T47D (cell line): ENCODE measurements around the gene ACSF3.
A peak's percentile ranks its signal among the peaks of the same experiment; 100 is the strongest.

Experiments used
- DNase-seq, 2 experiments: peaks; one replicate each; pipeline versions ENCODE4 v3.0.0 to v3.0.0-alpha.2; 2011 to 2012; ENCODE audit warnings: low read depth in 1 of 2, low spot score in 1 of 2
- JUND ChIP-seq: IDR thresholded peaks from 2 replicates; pipeline ENCODE4 v1.6.1; 2012; ENCODE audit warnings: low read depth
- in situ Hi-C: cut with HindIII; loops from 2 replicates; pipeline ENCODE4 v1.10.0; 2016; ENCODE audit warnings: low sequenced_read_pairs, low pct_unique_long_range_greater_than_20kb

Gene ACSF3

DNA sequence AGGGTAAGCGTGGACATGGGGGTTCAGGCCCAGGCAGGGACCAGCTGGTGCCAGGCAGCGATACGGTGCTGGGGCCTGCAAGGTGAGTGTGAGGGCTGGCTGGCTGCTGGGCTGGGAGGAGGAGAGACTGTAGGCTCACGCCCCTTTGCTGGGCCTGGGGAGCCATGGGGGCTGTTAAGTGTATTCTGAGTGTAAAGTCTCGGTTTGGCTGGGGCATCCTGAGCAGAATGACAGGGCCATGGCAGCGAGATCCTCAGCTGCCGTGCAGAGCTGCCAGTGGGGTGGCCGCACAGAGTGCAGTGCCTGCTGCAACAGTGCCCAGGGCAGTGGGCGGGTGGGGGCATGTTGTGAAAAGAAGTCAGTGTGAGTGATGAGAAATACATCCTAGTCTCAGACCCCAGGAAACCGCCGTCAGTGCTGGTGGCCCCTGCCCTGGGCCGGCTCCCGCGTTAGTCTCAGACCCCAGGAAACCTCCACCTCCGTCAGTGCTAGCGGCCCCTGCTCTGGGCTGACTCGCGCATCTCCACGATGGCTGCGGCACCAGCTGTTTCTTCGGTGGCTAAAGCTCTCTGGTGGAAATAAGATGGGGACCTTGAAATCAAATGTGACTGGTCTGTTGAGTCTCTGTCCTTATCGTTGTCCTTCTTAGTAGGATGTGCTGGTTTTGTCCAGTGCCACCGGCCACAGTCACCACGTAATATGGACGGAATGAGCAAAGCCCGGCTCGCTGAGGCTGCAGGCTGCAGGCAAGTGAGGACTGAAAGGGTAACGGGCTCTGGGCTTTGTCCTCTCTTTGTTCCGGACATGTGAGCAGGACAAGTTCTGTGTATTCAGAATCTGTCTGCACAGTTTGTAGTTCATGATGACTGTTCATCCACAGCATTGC lies 22.9 kb downstream of the ACSF3 start:
- TF ChIP-seq JUND, result no peak
- DNase-seq, result no peak
- in situ Hi-C loops, result no loop called here

DNA sequence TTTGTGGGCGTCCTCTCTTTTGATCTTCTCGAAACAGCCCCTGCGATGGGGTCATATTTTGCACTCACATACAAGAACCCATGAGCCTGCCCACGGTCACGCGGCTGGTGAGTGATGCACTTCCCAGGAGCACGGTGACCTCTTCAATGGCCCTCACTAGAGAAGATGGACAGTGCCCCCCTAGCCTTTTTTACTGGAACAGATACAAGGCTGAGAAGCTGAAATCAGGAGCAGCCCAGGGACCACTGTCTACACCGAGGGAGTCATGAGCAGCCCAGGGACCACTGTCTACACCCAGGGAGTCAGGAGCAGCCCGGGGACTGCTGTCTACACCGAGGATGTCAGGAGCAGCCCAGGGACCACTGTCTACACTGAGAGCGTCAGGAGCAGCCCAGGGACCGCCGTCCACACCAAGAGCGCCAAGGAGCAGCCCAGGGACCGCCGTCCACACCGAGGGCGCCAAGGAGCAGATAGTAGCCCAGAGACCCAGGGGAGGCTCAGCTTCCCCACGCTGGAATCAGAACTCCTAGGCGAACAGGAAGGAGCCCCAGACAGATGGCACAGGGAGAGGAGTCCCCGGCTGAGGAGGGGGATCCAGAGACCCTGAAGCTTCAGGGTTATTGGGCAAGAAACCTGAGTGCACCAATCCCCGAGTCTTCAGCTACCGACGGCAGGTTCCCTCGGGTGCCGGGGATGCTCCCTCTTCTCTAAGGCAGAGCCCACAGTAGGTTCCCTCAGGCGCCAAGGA lies 23.7 kb downstream of the ACSF3 start:
- no peak for DNase-seq
- no peak for TF ChIP-seq JUND
- in situ Hi-C loops, result no loop called here

DNA sequence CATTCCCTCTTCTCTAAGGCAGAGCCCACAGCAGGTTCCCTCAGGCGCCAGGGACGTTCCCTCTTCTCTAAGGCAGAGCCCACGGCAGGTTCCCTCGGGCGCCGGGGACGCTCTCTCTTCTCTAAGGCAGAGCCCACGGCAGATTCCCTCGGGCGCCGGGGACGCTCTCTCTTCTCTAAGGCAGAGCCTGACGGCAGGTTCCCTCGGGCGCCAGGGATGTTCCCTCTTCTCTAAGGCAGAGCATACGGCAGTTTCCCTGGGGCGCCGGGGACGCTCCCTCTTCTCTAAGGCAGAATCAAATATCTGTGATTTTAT lies 24.3 kb downstream of the ACSF3 start:
- in situ Hi-C loops, result no loop called here
- no peak for TF ChIP-seq JUND
- no peak for DNase-seq

DNA sequence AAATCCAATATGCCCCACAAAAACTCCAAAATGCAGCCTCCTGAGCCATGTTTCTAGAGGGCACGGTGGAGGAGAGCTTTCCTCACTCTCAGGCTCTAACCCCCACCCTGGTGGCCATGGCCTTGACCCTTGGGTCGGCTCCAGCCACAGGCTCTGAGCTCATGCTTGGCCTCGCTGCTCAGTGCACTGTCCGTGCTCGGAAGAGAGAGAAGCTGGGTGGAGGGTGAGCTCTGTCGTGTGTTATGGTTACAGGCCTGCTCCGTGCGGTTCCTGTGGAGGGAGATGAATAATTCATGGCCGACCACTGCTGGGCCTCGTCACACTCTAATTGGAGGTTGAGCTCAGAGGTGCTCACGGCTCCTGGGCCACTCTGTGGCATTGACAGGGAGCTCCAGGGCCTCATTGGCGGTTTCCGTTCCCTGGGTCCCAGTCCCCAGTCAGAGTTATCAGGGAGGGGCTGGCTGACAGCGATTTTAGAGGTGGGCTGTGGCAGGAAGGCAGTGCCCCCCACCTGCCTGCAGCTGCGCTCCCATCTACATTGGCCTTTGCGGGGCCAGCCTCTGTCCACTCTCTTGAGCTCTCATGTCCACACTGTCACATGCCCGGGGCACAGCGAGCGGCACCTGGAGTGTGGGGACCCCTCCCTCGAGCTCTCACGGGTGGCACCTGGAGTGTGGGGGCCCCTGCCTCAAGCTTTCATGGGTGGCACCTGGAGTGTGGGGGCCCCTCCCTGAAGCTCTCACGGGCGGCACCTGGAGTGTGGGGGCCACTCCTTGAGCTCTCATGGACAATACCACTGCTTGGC lies 24.9 kb downstream of the ACSF3 start:
- no peak for DNase-seq
- in situ Hi-C loops, result no loop called here
- no peak for TF ChIP-seq JUND

DNA sequence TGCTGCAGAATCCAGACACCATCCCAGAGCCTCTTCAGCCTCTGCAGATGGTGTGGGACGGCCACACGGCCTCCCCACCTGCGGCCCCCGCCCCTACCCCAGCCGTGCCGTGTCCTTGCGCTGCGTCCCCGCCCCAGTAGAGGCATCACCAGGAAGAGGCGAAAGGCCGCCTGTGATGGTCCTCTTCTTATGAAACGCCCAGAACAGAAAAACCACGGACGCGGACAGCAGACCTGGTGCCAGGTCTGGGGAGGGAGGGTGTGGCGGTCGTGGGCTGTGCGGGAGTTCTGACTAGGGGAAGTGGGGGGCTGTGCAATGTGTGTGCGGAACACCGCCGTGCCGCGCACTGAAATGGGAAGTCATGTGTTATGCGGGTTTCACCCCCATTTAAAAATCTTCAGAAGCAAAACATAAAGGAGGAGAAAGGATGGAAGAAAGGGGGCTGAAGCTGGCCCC lies 25.5 kb downstream of the ACSF3 start:
- in situ Hi-C loops, result no loop called here
- DNase-seq, result no peak

DNA sequence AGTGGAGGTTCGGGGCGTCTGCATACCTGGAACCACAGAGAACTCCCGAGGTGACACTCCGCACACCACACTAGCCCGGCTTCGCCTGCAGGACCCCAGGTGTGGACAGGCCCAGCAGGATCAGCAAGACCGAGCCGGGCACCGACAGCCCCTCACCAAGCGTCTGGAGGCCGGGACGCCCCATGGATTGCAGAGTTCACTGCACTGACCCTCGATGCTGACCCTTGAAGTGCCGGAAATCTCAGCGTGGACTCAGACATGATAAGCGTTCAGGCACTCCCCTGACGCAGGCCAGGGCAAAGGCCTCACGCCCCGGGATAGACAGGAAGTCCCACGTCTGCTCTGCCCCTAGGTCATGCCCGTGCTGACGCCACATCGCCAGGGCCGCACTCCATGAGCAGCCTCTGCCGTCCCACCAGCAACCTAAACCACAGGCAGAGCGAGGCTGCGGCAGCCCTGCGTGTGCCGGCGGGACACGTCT lies 26.0 kb downstream of the ACSF3 start:
- in situ Hi-C loops, result no loop called here
- DNase-seq, result no peak
- TF ChIP-seq JUND, result no peak

More for the DNA sequence above, 25.5 kb downstream of the ACSF3 start:
- TF ChIP-seq JUND, result no peak

DNA sequence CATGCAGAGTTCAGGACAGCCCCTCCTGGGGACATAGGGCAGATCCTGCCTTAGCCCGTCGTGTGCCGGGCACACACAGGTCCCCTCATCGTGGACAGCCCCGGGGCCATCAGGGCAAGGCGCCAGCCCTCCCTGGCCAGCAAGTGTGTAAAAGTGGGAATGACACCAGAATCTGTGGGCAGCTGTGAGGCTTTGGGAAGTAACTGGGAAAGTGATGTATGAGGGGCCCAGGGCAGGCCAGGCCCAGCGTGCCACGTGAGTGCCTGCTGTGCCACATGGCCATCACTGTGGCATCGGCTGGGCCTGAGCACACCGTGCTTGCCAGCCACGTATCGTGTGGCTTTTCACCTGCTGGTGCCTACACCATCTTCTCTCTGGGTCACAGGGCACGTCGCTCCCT lies 26.6 kb downstream of the ACSF3 start:
- TF ChIP-seq JUND, result no peak
- no peak for DNase-seq
- in situ Hi-C loops, result no loop called here

DNA sequence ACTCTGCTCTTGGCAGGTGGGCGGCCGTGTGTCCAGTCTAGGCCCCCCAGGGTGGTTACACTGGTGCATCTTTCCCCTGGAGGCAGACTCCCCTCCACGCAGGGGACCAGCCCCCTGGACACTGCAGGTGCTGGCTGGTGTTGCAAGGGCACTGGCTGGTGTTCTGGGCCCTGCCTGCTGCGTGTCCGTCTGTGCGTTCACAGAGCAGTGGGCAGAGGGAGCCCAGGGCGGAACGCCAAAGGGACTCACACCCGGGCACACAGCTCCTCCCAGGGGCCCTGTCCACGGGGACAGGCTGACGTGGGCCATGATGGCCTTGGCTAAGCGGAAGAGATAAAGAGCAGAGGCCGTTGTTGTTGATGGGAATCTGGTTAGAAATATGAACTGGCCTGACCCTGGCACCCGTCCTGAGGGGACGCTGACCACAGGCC lies 27.3 kb downstream of the ACSF3 start:
- in situ Hi-C loops, result no loop called here
- DNase-seq, result no peak
- no peak for TF ChIP-seq JUND

DNA sequence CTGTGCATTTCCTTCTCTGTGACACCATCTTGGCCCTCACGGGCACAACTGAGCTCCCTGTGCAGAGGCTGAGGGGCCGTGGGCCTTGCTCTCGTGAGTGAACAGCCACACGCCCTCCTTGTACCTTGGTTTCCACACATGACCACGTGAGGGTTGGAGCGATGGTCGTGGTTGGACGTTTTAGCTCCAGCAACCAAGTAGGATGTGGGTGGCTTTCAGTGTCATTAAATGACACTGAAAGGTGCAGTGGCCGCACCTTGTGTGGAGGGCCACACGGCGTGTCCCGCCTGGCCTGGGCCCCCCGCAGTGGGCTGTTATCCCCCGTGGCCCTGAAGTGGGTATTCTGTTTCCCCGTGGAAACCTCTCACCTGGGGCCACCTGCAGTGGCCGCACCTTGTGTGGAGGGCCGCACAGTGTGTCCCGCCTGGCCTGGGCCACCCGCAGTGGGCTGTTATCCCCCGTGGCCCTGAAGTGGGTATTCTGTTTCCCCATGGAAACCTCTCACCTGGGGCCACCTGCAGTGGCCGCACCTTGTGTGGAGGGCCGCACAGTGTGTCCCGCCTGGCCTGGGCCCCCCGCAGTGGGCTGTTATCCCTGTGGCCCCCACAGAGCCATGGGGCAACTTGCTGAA lies 28.2 kb downstream of the ACSF3 start:
- in situ Hi-C loops, result no loop called here
- DNase-seq, result no peak
- TF ChIP-seq JUND, result no peak

DNA sequence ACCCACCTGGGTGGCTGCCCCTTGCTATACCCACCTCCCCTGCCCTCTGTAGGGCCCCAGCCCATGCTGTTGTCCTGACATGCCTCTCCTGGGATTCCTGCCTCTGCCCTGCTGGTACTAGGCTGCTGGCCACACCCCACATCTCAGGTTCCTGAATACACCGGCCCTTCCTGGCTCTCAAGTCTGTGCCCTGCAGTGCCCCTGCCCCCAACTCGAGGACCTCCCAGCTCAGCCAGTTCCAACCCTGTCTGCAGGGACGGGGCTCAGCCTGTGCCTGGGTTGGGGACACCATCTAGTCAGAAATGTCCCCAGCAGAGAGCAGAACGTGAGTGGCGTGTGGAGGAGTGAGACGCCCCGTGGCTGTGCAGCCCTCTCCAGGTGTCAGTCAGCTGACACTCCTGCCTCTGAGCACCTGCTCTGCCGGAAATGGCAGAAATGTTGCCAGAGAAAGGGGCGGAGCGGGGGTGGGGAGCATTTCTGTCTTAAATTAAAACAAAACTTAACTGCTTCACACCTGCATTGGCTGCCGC lies 28.7 kb downstream of the ACSF3 start:
- no peak for TF ChIP-seq JUND
- DNase-seq, result peak; percentile 93 to 99
- in situ Hi-C loops, result no loop called here

DNA sequence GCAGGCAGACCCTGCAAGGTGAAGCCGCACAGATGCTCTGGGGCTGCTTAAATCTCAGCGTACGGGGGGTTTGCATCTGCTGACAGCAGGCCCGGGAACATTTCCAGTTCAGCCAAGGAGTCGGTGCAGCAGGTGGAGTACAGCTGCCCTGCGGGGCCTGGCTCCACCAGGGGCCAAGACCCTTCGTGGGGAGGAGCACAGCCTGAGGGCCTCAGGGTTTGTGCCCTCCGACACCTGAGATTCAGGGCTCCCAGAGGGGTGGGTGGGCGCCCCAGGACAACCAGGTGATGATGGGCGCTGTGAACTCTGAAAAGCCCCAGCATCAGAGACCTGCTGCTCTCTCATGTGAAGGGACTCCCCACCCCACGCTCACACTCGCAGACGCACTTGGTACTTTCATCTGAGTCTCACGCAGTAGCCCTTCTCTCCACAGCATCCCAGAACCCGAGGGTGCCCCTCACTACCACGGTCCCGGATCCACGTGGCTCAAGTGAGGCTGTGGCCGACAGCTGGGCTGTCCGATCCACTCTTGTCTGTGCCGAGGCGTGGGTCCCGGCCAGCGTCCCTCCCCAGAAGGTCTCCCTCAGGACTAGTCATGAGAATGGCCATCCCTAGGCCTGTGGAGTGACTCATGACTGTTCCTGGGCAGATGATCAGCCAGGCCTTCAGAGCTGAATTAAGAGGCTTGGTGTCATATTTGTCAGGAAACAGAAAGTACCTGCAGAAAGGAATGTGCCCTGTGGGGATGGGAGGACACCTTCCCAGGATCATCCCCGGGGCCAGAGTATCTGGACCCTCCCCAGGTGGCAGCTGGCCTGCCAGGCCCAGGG lies 29.6 kb downstream of the ACSF3 start:
- no peak for DNase-seq
- in situ Hi-C loops, result no loop called here
- no peak for TF ChIP-seq JUND
